Activated T-helper 9 cell treated with anti-CD3 and anti-CD28 coated beads, Interleukin-2, amount 50 U/mL, for 16 hours (primary cell): ENCODE data around the gene SDK1.

Experiments
- DNase-seq: peaks from one replicate; pipeline ENCODE4 v3.0.0-alpha.2; 2020; ENCODE audit warnings: low read depth

The SDK1 gene, protein sequence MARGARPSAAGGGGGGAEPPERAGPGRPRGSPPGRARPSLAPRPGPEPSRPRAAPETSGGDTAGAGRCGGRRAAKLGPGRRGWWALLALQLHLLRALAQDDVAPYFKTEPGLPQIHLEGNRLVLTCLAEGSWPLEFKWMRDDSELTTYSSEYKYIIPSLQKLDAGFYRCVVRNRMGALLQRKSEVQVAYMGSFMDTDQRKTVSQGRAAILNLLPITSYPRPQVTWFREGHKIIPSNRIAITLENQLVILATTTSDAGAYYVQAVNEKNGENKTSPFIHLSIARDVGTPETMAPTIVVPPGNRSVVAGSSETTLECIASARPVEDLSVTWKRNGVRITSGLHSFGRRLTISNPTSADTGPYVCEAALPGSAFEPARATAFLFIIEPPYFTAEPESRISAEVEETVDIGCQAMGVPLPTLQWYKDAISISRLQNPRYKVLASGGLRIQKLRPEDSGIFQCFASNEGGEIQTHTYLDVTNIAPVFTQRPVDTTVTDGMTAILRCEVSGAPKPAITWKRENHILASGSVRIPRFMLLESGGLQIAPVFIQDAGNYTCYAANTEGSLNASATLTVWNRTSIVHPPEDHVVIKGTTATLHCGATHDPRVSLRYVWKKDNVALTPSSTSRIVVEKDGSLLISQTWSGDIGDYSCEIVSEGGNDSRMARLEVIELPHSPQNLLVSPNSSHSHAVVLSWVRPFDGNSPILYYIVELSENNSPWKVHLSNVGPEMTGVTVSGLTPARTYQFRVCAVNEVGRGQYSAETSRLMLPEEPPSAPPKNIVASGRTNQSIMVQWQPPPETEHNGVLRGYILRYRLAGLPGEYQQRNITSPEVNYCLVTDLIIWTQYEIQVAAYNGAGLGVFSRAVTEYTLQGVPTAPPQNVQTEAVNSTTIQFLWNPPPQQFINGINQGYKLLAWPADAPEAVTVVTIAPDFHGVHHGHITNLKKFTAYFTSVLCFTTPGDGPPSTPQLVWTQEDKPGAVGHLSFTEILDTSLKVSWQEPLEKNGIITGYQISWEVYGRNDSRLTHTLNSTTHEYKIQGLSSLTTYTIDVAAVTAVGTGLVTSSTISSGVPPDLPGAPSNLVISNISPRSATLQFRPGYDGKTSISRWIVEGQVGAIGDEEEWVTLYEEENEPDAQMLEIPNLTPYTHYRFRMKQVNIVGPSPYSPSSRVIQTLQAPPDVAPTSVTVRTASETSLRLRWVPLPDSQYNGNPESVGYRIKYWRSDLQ (N-terminal part only)

DNA sequence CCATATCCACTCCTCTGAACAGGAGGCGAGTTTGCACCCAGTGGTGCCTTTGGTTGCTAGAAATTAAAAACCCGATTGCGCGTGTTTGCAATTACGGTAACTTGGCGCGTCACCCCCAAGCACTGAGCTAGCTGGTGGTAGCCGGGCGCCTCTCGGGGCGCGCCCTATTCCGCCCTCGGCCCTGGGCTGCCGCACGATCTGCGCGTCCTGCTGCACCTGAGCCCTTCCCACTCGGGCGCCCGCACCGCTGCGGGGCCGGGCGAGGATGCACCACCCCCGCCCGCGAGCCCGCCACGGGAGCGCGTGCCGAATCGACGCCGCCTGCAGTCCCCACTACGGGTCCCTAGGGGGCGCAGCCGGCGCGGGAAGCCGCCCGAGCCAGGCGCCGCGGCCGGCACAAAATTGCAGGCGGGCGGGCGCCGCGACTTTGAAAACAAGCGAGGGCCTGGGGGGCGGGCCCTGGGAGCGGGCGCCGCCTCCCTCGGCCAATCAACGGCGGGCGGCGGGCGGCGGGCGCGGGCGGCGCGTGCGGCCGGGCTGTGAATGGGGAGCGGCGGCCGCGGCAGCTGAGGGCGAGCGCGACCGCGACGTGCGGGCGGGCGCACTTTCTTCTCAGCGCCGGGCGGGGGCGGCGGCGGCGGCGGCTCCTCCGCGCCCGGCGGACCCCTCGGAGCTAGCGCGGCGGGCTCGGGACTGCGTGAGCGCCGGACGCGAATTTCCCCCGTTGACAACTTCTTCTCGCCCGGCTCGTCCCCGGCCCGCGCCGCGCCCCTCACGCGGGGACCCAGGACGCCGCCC lies at the start of gene SDK1:
TSS of gene SDK1 (plus strand) at position 602 of the 798 bp plus-strand sequence. CDS start 335 bp downstream, outside the sequence.
- DNase-seq: peak; percentile 89

DNA sequence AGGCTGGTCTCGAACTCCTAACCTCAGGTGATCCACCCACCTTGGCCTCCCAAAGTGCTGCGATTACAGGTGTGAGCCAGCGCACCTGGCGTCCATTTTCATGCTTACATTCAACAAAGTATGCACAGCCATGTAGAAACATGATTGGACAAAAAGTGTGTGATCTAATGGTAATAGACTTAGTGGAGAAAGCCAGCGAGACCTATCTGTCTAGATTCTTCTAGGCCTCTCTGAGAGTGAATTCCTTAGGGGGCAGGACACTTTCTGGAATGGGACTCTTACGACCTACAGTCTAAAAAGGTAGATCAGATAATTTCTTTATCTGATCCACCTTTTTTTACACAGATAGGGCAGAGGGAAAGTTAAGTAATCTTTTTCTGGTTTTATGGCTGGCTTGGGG lies 46.3 kb upstream of the SDK1 start:
- DNase-seq: no peak

DNA sequence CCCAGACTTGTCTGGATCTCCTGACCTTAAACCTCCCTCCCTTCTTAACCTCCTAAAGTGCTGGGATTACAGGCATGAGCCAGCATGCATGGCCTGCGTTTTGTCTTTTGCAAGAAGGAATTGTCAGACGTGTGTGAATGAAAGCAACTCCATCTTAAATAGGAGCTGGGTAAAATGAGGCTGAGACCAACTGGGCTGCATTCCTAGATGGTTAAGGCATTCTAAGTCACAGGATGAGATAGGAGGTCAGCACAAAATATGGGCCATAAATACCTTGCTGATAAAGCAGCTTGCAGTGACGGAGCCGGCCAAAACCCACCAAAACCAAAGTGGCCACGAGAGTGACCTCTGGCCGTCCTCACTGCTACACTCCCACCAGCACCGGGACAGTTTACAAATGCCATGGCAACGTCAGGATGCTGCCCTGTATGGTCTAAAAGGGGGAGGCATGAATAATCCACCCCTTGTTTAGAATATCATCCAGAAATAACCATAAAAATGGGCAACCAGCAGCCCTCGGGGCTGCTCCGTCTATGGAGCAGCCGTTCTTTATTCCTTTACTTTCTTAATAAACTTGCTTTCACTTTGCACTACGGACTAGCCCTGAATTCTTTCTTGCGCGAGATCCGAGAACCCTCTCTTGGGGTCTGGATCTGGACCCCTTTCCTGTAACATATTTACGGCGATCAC lies 41.2 kb upstream of the SDK1 start:
- no peak for DNase-seq

DNA sequence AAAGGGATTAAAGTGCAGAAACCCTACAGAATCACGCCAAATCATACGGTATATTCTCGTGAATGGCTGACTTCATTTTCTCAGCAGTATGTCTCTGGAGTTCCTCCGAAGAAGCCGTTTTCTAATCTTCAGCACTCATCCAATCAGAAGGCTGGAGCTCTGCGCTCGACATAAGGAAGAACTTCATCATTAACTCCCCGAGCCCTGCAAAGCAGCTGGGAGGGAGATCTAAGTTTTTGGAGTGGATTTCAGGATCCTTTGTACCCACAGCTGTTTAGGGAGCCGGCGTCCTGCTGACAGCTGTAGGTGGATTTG lies 40.7 kb upstream of the SDK1 start:
- no peak for DNase-seq

DNA sequence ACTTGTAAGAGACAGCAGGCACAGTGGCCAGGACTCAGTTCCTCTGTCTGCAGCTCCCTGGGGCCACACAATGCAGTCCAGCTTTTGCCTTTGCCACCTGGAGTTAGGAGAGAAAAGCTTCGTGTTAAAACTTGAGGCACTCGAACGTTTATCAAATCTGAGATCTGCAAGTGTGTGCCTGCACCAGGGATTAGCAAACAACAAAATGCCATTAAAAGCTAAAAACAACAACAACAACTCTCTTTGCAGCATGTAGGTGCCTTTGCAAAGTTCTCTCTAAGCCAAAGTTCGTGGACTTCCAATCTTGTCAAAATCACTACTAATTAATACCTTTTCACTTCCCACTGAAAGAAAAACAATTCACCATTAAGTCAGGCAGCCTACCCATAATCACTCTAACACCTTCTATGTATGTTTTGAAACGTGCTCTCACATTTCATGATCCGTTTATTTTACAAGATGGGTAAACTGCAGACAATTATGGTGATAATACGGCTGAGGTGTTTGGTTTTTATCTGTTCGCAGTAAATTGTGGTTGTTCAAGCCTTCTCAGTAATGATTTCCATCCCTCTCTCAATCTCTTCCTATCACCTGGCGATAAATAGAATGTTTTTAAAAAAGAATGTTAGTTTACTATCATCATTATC lies 36.2 kb upstream of the SDK1 start:
- no peak for DNase-seq

DNA sequence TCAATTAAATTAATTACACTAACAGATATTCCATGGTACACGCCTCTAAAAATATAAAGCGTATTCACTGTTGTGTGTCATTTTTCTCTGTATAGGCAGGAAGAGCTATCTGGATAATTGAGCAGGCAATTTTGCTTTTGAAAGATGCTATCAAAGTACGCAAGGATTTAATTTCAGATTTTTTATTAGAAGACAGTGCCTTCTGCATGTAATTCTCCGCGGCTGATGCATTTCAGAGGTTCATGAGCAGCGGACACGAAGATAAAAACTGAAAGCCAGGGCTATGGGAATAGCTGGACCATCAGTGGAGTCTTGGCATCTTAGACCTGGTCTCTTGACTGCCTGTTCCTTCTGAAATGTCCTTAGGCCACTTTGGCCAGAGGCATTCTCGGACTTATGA lies 35.7 kb upstream of the SDK1 start:
- no peak for DNase-seq

DNA sequence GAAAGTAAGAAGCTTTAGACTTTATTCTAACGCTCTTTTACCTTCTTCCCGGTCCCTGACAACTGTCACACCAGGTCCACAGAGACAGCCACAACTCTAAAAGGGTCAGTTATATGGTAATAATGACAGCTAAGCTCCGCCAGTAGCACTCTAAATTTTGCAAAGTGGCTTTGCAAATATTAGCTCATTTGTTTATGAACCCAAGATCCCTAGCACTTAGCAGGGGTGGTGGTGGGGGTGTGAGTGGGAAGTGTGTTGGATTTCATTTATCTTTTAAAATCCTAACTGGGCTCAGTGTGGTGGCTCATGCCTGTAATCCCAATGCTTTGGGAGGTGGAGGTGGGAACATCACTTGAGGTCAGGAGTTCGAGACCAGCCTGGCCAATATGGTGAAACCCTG lies 34.8 kb upstream of the SDK1 start:
- no peak for DNase-seq

DNA sequence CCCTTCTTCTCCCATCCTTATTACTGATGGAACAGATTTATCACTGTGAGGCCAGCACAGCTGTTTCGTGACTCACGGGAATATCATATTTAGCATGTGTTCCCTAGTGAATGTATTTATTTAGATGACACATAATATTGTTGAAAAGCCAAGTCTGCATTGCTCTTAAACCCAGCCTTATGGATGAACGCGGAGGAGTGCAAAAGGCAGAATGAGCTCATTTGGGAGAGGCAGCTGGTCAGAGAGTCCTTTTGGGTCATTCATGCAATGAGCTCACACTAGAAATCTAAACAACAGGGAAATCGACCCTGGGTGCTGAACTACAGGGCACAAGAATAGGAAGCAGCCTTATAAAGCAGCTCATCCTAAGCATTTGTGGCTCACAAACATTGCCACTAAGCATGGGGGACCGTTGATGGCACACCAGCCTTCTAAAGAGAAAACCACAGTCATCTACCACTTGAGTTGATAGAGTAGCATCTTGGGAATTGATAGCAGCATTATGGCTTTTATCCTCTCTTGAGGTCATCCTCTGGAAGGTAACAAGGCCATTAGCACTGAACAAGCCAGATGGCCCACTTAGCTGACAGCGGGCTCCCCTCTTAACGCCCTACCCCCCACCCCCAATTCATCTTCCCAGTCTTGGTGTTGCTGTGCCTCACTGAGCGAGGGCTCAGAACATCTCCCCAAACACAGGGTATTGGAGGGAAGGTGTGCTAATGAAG lies 32.9 kb upstream of the SDK1 start:
- no peak for DNase-seq

DNA sequence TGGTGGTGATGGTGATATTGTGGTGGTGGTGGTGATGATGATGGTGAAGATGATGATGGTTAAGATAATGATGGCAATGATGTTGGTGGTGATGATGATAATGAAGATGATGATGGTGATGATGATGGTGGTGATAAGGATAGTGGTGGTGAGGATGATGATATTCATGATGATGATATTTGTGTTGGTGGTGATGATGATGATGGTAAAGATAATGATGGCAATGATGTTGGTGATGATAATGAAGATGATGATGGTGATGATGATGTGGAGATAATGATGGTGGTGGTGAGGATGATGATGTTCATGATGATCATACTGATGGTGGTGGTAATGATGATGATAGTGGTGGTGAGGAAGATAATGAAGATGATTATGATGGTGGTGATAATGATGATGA lies 30.7 kb upstream of the SDK1 start:
- DNase-seq: no peak

DNA sequence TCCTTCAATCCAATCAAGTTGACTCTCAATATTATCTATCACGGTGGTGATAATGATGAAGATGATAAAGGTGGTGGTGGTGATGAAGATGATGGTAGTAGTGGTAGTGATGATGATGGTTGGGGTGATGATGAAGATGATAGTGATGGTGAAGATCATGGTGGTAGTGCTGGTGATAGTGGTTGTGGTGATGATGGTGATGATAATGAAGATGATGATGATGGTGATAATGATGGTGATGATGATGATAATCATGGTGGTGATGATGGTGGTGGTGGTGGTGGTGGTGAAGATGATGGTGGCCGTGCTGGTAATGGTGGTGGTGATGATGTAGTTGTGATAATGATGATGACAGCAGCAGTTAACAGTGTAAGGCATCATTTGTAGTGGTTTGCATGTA lies 29.8 kb upstream of the SDK1 start:
- no peak for DNase-seq

DNA sequence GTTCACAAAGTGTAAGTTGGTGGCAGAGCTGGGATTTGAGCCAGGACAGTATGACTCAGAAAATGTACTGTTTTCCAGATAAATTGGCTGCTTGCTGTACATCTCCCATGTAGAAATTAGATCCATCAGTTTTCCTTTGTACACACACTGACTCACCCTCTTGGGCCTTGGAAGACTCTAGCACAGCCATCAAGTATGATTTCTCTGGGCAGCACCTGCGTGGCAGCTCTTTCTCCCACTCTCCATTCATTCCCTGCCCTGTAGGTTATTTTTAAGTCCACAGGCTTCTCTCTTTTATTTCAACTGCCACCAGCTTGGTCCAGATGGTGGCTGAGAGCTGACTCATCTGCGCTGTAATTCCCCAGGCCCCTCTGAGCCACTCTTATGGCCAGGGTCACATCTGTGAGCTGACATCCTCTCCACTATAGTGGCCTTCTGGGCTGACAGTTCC lies 28.3 kb upstream of the SDK1 start:
- DNase-seq: no peak

DNA sequence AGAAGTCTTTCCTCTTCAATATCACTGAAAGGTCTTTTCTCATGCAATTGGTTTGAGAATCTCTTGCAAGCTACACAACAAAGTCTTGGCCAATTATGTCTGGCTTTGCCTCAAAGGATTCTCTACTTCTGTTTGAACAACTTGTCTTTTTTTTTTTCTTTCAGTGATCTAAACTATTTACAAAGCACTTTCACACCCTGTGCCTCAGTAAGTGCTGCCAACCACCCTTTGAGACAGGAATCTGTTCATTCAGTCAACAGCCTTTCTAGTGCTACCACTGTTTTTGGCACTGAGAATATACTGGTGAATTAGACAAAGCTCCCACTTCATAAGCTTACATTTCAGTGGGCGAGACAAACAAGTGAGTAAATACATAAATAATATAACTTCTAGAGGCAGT lies 26.9 kb upstream of the SDK1 start:
- no peak for DNase-seq

DNA sequence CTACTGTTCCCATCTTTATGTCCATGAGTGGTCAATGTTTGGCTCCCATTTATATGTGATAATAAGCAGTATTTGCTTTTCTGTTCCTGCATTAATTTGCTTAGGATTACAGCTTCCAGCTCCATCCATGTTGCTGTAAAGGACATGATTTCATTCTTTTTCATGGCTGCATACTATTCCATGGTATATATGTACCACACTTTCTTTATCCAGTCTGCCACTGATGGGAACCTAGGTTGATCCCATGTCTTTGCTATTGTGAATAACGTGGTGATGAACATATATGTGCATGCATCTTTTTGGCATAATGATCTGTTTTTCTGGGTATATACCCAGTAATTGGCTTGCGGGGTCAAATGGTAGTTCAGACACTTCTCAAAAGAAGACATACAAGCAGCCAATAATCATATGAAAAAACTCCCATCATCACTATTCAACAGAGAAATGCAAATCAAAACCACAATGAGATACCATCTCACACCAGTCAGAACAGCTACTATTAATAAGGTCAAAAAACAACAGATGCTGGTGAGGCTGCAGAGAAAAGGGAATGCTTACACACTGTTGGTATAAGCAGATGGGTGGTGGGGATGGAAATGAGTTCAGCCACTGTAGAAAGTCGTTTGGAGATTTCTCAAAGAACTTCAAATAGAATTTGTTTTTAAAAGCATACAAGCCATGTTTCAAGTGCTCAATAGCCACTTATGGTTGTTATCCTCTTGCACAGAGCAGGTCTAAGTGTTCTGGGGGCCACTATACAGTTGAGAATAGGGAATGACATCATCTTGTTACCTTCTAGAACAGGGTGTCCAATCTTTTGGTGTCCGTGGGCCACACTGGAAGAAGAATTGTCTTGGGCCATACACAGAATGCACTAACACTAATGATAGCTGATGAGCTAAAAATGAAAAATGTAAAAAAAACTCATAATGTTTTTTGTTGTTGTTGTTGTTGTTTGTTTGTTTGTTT lies 23.2 kb upstream of the SDK1 start:
- no peak for DNase-seq

DNA sequence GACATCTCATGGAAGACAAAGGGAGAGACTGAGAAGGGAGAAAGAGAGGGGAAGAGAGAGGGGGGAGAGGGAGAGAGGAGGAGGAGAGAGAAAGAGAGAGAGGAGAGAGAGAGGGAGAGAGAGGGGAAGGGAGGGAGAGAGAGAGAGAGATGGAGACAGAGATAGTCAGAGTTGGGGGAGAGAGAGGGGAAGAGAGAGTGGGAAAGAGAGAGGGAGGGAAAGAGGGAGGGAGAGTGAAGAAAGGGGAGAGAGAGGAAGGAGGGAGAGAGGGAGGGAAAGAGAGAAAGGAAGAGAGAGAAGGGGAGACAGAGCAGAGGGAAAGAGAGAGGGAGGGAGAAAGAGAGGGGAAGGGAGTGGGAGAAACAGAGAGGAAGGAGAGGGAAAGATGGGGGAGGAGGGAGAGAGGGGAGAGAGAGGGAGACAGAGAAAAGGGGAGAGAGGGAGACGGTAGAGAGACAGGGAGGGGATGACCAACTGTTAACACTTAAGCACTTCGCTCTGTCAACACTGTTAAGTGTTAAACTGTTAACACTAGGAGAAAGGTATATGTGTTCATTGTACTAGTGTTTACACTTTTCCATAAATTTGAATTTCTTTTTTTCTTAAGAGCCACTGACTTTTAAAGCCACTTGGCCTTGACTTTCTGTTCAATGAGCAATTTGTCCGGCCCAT lies 21.8 kb upstream of the SDK1 start:
- DNase-seq: no peak

DNA sequence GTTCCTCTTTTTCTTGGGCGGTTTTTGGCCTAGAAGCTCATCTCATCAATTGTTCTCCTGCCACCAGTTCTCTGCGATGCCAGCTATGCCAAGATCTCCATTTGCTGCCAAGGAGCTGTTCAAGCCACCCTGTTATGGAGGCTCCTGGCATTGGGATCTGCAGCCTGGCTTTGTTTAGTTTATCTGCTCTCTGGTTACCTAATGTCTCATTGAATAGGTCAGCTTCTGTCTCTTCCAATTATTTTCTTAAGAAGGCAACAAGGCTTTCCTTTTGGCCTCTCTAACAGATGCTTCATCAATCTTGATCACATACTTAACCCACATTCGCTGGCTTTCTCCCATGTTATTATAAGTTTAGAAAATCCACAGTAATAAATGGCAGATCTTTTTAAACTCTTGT lies 20.6 kb upstream of the SDK1 start:
- no peak for DNase-seq

DNA sequence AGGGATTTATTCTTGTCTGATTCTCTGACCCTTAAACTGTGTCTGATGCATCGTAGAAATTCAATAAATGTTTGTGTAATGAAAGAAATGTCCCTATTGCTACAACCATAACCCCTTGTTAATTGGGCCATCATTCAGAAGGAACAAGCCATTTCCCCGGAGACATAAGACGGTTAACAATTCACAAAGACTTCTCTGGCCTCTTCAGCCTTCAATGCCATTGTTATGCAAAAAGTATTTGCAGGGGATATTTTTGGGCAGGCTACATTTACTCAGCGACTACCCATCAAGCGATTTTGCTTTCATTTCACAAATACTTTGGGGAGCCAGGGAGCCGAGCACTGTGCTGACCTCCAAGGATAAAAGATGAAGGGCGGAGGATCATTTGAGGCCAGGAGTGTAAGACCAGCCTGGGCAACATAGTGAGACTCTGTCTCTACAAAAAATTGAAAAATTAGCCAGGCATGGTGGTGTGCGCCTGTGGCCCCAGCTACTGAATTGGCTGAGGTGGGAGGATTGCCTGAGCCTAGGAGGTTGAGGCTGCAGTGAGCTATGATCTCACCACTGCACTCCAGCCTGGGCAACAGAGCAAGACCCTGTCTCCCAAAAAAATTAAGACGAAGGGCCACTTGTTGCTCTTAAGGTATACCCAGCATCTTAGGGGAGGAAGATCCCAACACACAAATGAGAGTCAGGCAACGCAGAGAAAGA lies 20.0 kb upstream of the SDK1 start:
- DNase-seq: no peak

DNA sequence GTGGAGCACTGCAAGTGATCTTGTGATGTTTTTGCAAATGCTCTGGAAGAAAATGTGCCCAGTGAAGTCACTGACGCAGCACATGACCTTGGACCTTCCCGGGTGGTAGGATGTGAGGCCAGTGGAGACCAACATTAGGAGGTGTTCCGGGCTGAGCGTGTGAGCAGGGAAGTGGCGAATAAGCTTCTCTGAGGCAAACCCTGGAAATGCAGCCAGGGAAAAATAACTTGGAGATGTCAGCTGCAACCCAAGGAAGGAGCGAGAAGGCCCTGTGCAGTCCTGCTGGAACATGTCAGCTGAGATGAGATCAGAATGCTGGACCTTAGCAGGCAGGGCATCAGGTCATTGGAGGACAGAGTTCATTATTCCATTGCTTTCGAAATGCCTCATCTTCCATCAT lies 18.6 kb upstream of the SDK1 start:
- no peak for DNase-seq
